HEK293T (cell line): ENCODE data around the gene FBXO24.

Experiments used
- CTCF ChIA-PET: fragments of 350-600 bp; formaldehyde crosslinking; extraction: SDS; loops from one replicate; lab custom pipeline; 2021; ENCODE audit warnings: antibody characterized with exemption, inconsistent platforms; lab: Yijun Ruan, JAX
- POLR2A ChIA-PET: fragments of 350-600 bp; formaldehyde crosslinking; extraction: SDS; loops from one replicate; lab custom pipeline; 2020; ENCODE audit warnings: antibody characterized with exemption, inconsistent platforms; lab: Yijun Ruan, JAX
- DNase-seq: peaks from one replicate; pipeline ENCODE4 v3.0.0; 2012; ENCODE audit warnings: mixed read lengths; ENCODE audit errors: extremely low spot score
- BHLHE40 ChIP-seq: fragments of 450-650 bp; IDR thresholded peaks from 2 replicates; pipeline ENCODE4 v1.6.1; 2016; ENCODE audit warnings: mild to moderate bottlenecking, moderate library complexity, borderline replicate concordance
- ELF4 ChIP-seq: fragments of 450-650 bp; IDR thresholded peaks from 2 replicates; pipeline ENCODE4 v1.6.1; 2017; ENCODE audit warnings: antibody characterized with exemption
- FOXA1 ChIP-seq: fragments of 450-650 bp; IDR thresholded peaks from 2 replicates; pipeline ENCODE4 v1.6.1; 2016; ENCODE audit warnings: mild to moderate bottlenecking
- FOXK2 ChIP-seq: fragments of 450-650 bp; IDR thresholded peaks from 2 replicates; pipeline ENCODE4 v1.6.1; 2016; ENCODE audit warnings: mild to moderate bottlenecking
- FOXM1 ChIP-seq: fragments of 450-650 bp; IDR thresholded peaks from 2 replicates; pipeline ENCODE4 v1.6.1; 2017; ENCODE audit warnings: mild to moderate bottlenecking, borderline replicate concordance
- NFRKB ChIP-seq: fragments of 450-650 bp; IDR thresholded peaks from 2 replicates; pipeline ENCODE4 v1.6.1; 2016; ENCODE audit warnings: mild to moderate bottlenecking, moderate library complexity
- SP1 ChIP-seq: fragments of 450-650 bp; IDR thresholded peaks from 2 replicates; pipeline ENCODE4 v1.6.1; 2017
- SUZ12 ChIP-seq: fragments of 450-650 bp; IDR thresholded peaks from 2 replicates; pipeline ENCODE4 v1.6.1; 2016; ENCODE audit warnings: mild to moderate bottlenecking
- TF ChIP-seq, protein P1 (sequence below): fragments of 450-650 bp; IDR thresholded peaks from 2 replicates; pipeline ENCODE4 v1.6.1; 2016

Gene FBXO24

DNA sequence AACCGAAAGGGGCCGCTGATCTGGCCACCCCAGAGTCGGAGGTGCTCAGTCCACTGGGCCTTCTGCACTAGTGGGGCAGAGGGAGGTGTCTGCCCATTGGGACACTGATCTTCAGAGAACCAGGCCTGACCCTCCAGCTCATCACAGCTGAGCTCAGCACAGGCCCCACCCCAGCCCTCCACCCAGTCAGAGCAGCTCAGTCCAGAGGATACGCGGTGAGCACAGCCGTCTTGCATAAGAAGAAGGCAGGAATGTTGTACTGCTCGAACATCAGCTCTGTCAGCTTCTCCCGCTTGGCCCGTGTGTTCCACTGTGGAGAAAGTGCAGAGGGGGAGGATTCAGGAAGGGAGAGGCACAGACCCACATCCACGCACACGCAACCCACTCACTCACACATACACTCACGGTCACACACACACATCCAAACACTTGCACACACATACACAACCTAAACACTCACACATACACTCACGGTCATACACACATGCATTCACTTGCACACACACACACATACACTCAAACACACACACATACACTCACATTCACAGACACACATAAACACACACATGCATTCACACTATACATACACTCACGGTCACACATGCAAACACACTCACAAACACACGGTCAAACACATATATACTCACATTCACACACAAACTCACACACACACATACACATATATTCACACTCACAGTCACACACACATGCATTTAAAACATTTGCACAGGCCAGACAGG, 63.9 kb downstream of the FBXO24 start:
- DNase-seq = no peak
- CTCF ChIA-PET = no interaction called here
- POLR2A ChIA-PET = interaction anchor here (0.6 kb wide), 1 partner anchor 55 kb away, joined by 3 read pairs; no protein-coding TSS in a partner anchor
- TF ChIP-seq BHLHE40 (no peak), FOXM1 (no peak), SP1 (no peak), FOXA1 (no peak), ELF4 (no peak), NFRKB (no peak), SUZ12 (no peak), FOXK2 (no peak)
- TF ChIP-seq, protein P1, sequence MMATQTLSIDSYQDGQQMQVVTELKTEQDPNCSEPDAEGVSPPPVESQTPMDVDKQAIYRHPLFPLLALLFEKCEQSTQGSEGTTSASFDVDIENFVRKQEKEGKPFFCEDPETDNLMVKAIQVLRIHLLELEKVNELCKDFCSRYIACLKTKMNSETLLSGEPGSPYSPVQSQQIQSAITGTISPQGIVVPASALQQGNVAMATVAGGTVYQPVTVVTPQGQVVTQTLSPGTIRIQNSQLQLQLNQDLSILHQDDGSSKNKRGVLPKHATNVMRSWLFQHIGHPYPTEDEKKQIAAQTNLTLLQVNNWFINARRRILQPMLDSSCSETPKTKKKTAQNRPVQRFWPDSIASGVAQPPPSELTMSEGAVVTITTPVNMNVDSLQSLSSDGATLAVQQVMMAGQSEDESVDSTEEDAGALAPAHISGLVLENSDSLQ = no peak
